Measurements from ENCODE around the gene GOT2. TPM values are rescaled to one million over a fixed set of nuclear protein-coding genes. Genes with fewer than 3 reads are reported as not detected.
A peak's percentile ranks its signal among the peaks of the same experiment; 100 is the strongest.

The GOT2 gene
- total RNA-seq, 2 donors from 2014 or later = 106 to 128 TPM

- Histone ChIP-seq H3K4me1 (ENCODE audit: control insufficient read depth, insufficient read depth, low read length) (peaks cover 4% of the 10 kb centered on the region), H3K9ac (ENCODE audit: extremely low read depth, low read length, poor library complexity, severe bottlenecking) (no peak overlapping the region), H3K27me3 (ENCODE audit: control insufficient read depth, insufficient read depth, low read length, poor library complexity, severe bottlenecking) (no peaks in the 10 kb centered on the region), H3K27ac (ENCODE audit: low read depth, low read length) (no peak overlapping the region), H3K36me3 (ENCODE audit: control insufficient read depth, insufficient read depth, low read length) (peaks cover 4% of the 10 kb centered on the region), H3K9me3 (ENCODE audit: control insufficient read depth, low read length) (no peaks in the 10 kb centered on the region), H3K4me3 (ENCODE audit: low read length) (peak overlapping the region; percentile 88)
- 52 to 60% methylated on average over 1 to 8 of the region's 8 CpGs for WGBS, 2 experiments (ENCODE audit: insufficient coverage in 1 of 2, insufficient read length in 1 of 2)
- TF ChIP-seq CTCF (conservative IDR thresholded peaks at IDR 0.05) = no peak
- Mint-ChIP-seq H3K36me3 (ENCODE audit: low read depth) (peaks cover 3% of the 10 kb centered on the region), H3K27ac (peak overlapping the region; percentile 85), H3K27me3 (ENCODE audit: insufficient read depth) (peaks cover 2% of the 10 kb centered on the region), H3K4me1 (peaks cover 9% of the 10 kb centered on the region), H3K9me3 (no peaks in the 10 kb centered on the region), H3K4me3 (peak overlapping the region; percentile 97)
- DNase-seq = no peak
Observed at GRCh38 chr16:58734459-58734787, 307 bp upstream of the GOT2 start.

GRCh38 chr16:58733248-58733670 is 857 bp downstream of the GOT2 start:
- Histone ChIP-seq H3K4me3 (ENCODE audit: low read length) (peak overlapping the region; percentile 88), H3K36me3 (ENCODE audit: control insufficient read depth, insufficient read depth, low read length) (peaks cover 6% of the 10 kb centered on the region), H3K27ac (ENCODE audit: low read depth, low read length) (no peak overlapping the region), H3K9ac (ENCODE audit: extremely low read depth, low read length, poor library complexity, severe bottlenecking) (peak overlapping the region; percentile 42), H3K27me3 (ENCODE audit: control insufficient read depth, insufficient read depth, low read length, poor library complexity, severe bottlenecking) (no peaks in the 10 kb centered on the region), H3K4me1 (ENCODE audit: control insufficient read depth, insufficient read depth, low read length) (peaks cover 4% of the 10 kb centered on the region), H3K9me3 (ENCODE audit: control insufficient read depth, low read length) (no peaks in the 10 kb centered on the region)
- Mint-ChIP-seq H3K36me3 (ENCODE audit: low read depth) (peaks cover 6% of the 10 kb centered on the region), H3K4me1 (peaks cover 9% of the 10 kb centered on the region), H3K27ac (peak overlapping the region; percentile 20), H3K4me3 (peak overlapping the region; percentile 97), H3K27me3 (ENCODE audit: insufficient read depth) (no peaks in the 10 kb centered on the region), H3K9me3 (no peaks in the 10 kb centered on the region)
- DNase-seq = no peak
- WGBS, 2 experiments (ENCODE audit: insufficient coverage in 1 of 2, insufficient read length in 1 of 2) = 6 to 12% methylated on average over 6 to 23 of the region's 23 CpGs
- TF ChIP-seq CTCF (conservative IDR thresholded peaks at IDR 0.05) = no peak

- H3K4me1 Mint-ChIP-seq = peaks cover 9% of the 10 kb centered on the region
- Histone ChIP-seq H3K4me3 (ENCODE audit: low read length) (peak overlapping the region; percentile 88), H3K27ac (ENCODE audit: low read depth, low read length) (no peak overlapping the region), H3K36me3 (ENCODE audit: control insufficient read depth, insufficient read depth, low read length) (peaks cover 9% of the 10 kb centered on the region), H3K4me1 (ENCODE audit: control insufficient read depth, insufficient read depth, low read length) (peaks cover 4% of the 10 kb centered on the region), H3K27me3 (ENCODE audit: control insufficient read depth, insufficient read depth, low read length, poor library complexity, severe bottlenecking) (no peaks in the 10 kb centered on the region), H3K9ac (ENCODE audit: extremely low read depth, low read length, poor library complexity, severe bottlenecking) (peak overlapping the region; percentile 42), H3K9me3 (ENCODE audit: control insufficient read depth, low read length) (no peaks in the 10 kb centered on the region)
- peak overlapping the region; percentile 97 for H3K4me3 Mint-ChIP-seq
- TF ChIP-seq CTCF (conservative IDR thresholded peaks at IDR 0.05) = no peak
- peaks cover 6% of the 10 kb centered on the region for H3K36me3 Mint-ChIP-seq (ENCODE audit: low read depth)
- H3K9me3 Mint-ChIP-seq = no peaks in the 10 kb centered on the region
- DNase-seq = no peak
- H3K27ac Mint-ChIP-seq = peak overlapping the region; percentile 20
- 55 to 59% methylated on average over 8 to 9 of the region's 9 CpGs for WGBS, 2 experiments (ENCODE audit: insufficient coverage in 1 of 2, insufficient read length in 1 of 2)
- no peaks in the 10 kb centered on the region for H3K27me3 Mint-ChIP-seq (ENCODE audit: insufficient read depth)
Observed at GRCh38 chr16:58732545-58733247, 1.4 kb downstream of the GOT2 start.
